Measurements from ENCODE around the gene PPP1R1C.

Gene PPP1R1C

DNA sequence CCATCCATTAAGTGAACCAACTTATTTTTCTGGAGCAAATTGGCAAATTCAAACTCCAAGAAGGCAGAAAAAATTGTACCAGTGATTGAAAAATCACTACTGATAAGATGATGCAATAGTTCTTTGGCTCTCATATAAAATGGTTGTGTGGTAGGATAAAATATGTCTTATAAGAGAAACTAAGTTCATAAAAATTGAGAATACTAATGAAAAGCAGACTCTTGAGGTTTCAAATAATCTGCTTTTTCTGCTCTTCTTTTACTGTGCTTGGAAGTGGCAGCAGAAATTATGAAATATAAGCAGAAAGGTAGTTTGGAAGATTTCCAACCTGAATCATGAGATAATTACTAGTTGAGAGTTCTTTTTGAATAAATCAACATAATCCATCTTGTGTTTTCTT, 61.9 kb downstream of the PPP1R1C start:
- TF ChIP-seq, protein P1, sequence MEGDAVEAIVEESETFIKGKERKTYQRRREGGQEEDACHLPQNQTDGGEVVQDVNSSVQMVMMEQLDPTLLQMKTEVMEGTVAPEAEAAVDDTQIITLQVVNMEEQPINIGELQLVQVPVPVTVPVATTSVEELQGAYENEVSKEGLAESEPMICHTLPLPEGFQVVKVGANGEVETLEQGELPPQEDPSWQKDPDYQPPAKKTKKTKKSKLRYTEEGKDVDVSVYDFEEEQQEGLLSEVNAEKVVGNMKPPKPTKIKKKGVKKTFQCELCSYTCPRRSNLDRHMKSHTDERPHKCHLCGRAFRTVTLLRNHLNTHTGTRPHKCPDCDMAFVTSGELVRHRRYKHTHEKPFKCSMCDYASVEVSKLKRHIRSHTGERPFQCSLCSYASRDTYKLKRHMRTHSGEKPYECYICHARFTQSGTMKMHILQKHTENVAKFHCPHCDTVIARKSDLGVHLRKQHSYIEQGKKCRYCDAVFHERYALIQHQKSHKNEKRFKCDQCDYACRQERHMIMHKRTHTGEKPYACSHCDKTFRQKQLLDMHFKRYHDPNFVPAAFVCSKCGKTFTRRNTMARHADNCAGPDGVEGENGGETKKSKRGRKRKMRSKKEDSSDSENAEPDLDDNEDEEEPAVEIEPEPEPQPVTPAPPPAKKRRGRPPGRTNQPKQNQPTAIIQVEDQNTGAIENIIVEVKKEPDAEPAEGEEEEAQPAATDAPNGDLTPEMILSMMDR (IDR thresholded peaks at IDR 0.05; ENCODE audit: extremely low read depth, insufficient read depth, missing control alignments): no peak
- in situ Hi-C loops (cut with MboI; ENCODE audit: low pct_unique_long_range_greater_than_20kb, low sequenced_read_pairs, unreplicated experiment): no loop called here
- no peak for DNase-seq (ENCODE audit: low spot score)

DNA sequence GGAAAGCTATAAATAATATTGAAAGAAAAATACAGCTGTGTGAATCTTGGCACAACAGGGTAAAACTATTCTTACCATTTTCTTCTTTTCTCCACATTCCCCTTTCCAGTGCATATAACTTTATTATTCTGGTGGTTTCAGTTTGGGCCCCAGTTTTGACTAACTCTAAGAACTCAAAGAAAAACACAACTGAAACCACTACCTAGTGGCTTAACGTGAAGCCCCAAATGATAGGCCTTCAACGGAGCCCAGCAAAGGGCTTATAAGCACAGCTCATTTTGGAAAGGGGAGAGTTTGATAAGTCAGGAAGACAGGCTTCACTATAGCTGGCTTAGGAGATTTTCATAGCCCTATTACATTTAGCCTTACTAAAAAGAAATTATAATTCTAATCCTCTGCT, 62.4 kb downstream of the PPP1R1C start:
- in situ Hi-C loops (cut with MboI; ENCODE audit: low pct_unique_long_range_greater_than_20kb, low sequenced_read_pairs, unreplicated experiment): no loop called here
- TF ChIP-seq, protein P1 (IDR thresholded peaks at IDR 0.05; ENCODE audit: extremely low read depth, insufficient read depth, missing control alignments): no peak
- peak; percentile 7 for DNase-seq (ENCODE audit: low spot score)

DNA sequence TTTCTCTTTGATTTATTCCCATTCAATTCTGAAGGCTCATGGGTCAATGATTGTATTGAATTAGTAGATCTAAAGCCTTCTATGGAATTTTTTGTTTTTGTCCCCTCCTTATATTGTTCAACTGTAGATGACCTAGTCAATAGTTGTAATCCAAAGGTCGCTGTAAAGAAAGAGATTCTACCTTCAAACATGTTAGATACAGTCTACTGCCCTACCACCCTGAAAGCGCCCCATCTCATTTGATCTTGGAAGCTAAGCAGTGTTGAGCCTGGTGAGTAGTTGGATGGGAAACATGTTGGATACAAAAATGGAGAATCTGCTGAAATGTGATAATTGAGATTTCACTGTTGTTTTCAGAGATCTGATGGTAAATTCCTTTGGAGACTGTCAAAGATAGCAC, 63.0 kb downstream of the PPP1R1C start:
- in situ Hi-C loops (cut with MboI; ENCODE audit: low pct_unique_long_range_greater_than_20kb, low sequenced_read_pairs, unreplicated experiment): no loop called here

GRCh38 chr2:182049372-182050148, 63.9 kb downstream of the PPP1R1C start:
- in situ Hi-C loops (cut with MboI; ENCODE audit: low pct_unique_long_range_greater_than_20kb, low sequenced_read_pairs, unreplicated experiment): no loop called here
- TF ChIP-seq, protein P1 (IDR thresholded peaks at IDR 0.05; ENCODE audit: extremely low read depth, insufficient read depth, missing control alignments): no peak
- no peak for DNase-seq (ENCODE audit: low spot score)

More for the DNA sequence above, 63.0 kb downstream of the PPP1R1C start:
- no peak for DNase-seq (ENCODE audit: low spot score)
- TF ChIP-seq, protein P1 (IDR thresholded peaks at IDR 0.05; ENCODE audit: extremely low read depth, insufficient read depth, missing control alignments): no peak

DNA sequence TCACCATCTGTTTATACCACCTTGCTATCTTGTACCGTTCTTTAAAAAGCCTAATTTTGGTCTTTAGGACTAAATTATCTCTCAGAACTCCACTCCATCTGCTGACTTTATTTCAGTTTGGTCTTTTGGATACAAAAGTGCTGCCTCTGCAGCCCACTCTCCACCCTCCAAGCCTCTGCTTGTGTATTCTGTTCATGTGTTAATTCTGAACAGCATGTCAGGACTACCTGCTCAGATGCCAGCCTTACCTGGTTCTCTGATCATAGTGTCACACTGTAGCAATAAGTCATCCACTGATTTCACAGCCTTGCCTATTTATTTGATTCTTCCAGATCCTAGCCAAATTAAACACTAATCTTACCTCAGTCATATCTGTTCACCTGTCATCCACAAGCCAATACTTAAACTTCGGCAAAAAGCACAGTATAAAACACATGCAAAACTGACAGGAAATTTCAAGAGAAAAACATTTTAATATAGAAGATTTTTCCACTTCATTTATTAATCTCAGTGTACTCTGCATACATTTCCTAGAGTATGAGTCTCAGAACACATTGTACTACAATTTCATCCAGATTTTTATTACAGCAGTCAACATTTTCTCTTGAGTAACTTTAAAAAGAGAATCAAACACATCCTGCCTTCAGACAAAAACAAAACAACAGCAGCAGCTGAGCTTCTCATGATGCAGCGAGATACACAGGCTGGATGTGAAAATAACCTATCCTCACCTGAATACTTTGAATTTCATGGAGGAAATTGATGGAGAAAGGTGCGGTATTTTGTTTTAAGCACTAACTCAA, 64.9 kb downstream of the PPP1R1C start:
- in situ Hi-C loops (cut with MboI; ENCODE audit: low pct_unique_long_range_greater_than_20kb, low sequenced_read_pairs, unreplicated experiment): no loop called here
- DNase-seq (ENCODE audit: low spot score): no peak
- TF ChIP-seq, protein P1 (IDR thresholded peaks at IDR 0.05; ENCODE audit: extremely low read depth, insufficient read depth, missing control alignments): no peak

- in situ Hi-C loops (cut with MboI; ENCODE audit: low pct_unique_long_range_greater_than_20kb, low sequenced_read_pairs, unreplicated experiment): no loop called here
- TF ChIP-seq, protein P1 (IDR thresholded peaks at IDR 0.05; ENCODE audit: extremely low read depth, insufficient read depth, missing control alignments): no peak
- no peak for DNase-seq (ENCODE audit: low spot score)
Observed at GRCh38 chr2:182055993-182056392, 70.3 kb downstream of the PPP1R1C start.

Data from GM13977 (cell line).